Hematopoietic multipotent progenitor cell treated with erythropoietin and hydrocortisone succinate and interleukin-3 and kit ligand, for 6 days (in vitro differentiated cells): ENCODE measurements around the gene FGF5.
"Not testable (repeated sequence)": the region's sequence is repeated elsewhere in the genome, so short reads cannot be mapped to it uniquely, and the experiment has no call there.

Experiments
- DNase-seq: peaks from one replicate; pipeline ENCODE4 v3.0.0-alpha.2; 2015

Gene FGF5

GRCh38 chr4:80302616-80303223 is 36.3 kb downstream of the FGF5 start:
- no peak for DNase-seq

GRCh38 chr4:80305466-80305865 is 39.0 kb downstream of the FGF5 start:
- no peak for DNase-seq

GRCh38 chr4:80306260-80306659 is 39.8 kb downstream of the FGF5 start:
- DNase-seq = no peak

- DNase-seq = no peak
Measured at GRCh38 chr4:80307183-80307735, 40.8 kb downstream of the FGF5 start.

GRCh38 chr4:80307774-80308465 is 41.5 kb downstream of the FGF5 start:
- DNase-seq = no peak

- no peak for DNase-seq
Measured at GRCh38 chr4:80308466-80308822, 42.0 kb downstream of the FGF5 start.

GRCh38 chr4:80309294-80310004 is 43.0 kb downstream of the FGF5 start:
- no peak for DNase-seq

GRCh38 chr4:80311130-80311529 is 44.7 kb downstream of the FGF5 start:
- no peak for DNase-seq

GRCh38 chr4:80312124-80312523 is 45.7 kb downstream of the FGF5 start:
- no peak for DNase-seq

GRCh38 chr4:80313627-80314026 is 47.2 kb downstream of the FGF5 start:
- DNase-seq = no peak

- DNase-seq = not testable (repeated sequence)
Measured at GRCh38 chr4:80315848-80316247, 49.4 kb downstream of the FGF5 start.

GRCh38 chr4:80321341-80321740 is 54.9 kb downstream of the FGF5 start:
- no peak for DNase-seq

GRCh38 chr4:80321776-80322175 is 55.3 kb downstream of the FGF5 start:
- DNase-seq = no peak

- DNase-seq = peak; percentile 8
Measured at GRCh38 chr4:80322716-80323115, 56.3 kb downstream of the FGF5 start.

- DNase-seq = no peak
Measured at GRCh38 chr4:80324171-80324570, 57.7 kb downstream of the FGF5 start.

- DNase-seq = no peak
Measured at GRCh38 chr4:80331693-80332092, 65.2 kb downstream of the FGF5 start.

- no peak for DNase-seq
Measured at GRCh38 chr4:80333121-80333520, 66.7 kb downstream of the FGF5 start.

- DNase-seq = no peak
Measured at GRCh38 chr4:80334568-80334967, 68.1 kb downstream of the FGF5 start.

GRCh38 chr4:80335226-80335553 is 68.7 kb downstream of the FGF5 start:
- no peak for DNase-seq

- DNase-seq = peak; percentile 96
Measured at GRCh38 chr4:80335554-80336358, 69.3 kb downstream of the FGF5 start, which contains the start of gene CFAP299. Gene CFAP299, plus strand, starts transcription at chr4:80335730.

- DNase-seq = peak; percentile 29
Measured at GRCh38 chr4:80336582-80336981, 70.1 kb downstream of the FGF5 start.

- DNase-seq = no peak
Measured at GRCh38 chr4:80340036-80340435, 73.6 kb downstream of the FGF5 start.
